Superior temporal gyrus (tissue), 1 donor: ENCODE results near the gene CFAP210.

Source experiments
- DNase-seq: peaks from one replicate; pipeline ENCODE4 v3.0.0-alpha.2; 2016; ENCODE audit errors: extremely low spot score

Gene CFAP210, protein sequence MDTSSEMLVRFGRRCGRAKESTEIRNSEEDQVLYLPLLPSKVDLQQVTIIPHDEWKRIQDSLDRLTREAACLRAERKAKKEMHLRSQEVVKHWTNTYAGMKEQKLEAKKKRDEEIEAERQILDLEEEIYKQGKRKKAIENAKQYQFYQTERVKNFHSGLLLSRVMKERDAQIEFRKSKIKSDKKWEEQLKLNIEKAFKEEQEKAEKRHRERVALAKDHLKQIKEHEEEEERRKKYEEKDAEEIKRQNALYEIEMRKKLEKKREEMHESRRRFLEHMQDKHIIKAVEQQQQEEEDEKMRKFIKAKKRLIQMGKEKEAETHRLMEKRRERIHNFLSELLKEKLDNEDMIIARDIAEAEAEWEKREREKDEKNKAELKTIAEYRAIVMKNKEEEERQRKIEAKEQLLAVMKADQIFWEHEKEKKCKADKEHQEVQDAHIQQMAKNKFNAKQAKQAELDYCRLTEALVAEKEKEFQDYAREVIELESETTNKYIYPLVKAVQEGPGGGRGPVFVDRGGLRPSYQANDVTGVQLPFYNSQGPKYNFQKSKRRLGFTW

DNA sequence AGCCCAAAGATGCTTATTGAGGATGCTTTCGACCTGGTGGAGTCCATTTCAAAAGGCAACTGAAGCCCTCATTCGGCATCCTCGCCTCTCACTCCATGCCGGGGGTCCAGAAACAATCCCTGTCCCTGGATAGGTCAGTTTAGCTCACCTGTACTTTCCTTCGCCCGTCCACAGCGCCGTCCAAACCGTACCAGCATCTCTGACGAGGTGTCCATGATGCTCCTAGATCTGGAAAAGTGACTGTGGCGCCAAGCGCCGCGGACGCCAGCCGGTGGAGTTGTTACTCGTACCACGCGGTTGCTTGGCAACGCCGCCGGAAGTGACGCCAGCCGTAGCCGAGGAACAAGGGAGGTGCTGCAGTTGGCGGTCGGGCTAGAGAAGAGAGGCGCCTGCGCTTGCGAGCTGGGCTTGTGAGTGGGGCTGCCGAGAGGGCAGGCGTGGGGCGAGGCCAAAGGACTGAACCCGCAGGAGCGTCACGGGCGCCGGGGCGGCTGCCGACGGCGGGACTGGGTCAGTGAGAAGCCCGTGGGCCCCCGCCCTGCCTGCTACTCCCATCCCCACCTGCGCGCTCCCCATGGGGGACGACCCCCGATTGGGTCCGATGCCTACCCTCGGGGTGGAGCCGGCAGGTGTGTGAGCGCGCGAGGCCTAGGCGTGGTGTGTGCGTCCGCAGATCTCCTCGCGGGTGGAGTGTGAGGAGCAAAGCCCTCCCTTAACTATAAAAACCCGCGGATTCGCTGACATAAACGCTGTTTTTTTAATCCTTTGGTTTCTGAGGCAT, at the start of gene CFAP210, which contains the start of gene PHOSPHO2:
Gene CFAP210 (minus strand): TSS at position 293 of the 781 bp plus-strand sequence. CDS start 78 bp downstream, at position 215.
Gene PHOSPHO2 (plus strand): TSS at position 357 of the 781 bp plus-strand sequence. CDS start 6,503 bp downstream, outside the sequence.
- DNase-seq = peak; percentile 95

DNA sequence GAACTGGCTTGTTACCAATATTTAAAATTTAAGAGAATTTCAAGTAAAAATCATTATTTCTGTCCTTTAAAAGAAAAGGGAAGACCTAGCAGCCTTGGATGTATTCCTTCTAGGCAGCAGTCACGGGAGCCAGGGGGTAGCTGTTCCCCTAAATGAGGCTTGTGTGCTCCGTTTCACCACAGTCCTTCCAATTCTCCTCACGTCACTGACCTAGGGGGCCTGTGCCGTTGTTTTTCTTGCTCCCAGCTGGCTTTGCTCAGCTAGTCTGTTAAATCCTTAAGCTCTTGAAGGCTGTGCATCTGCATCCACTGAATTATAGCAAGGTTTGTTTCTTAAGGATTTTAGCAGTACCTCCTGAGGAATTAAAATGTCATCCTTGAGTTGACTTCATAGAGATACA, 49.3 kb upstream of the CFAP210 start:
- no peak for DNase-seq

DNA sequence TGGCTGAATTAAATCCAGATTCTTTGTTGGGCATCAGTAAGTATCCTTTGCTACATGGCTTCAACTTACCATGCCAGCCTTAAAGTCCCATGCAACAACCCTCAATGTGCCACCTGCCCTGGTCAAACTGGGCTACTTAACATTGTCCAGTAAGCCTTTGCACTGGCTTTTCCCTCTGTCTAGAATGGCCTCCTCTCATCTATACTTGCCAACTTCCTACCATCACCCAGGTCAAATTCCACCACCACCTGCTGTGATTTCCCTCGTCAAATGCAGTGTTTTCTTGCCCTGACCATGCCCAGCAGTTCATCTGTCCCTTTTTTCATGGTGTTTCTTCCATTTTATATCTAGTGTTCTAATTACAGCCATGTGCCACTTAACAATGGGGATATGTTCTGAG, 45.1 kb upstream of the CFAP210 start:
- DNase-seq = no peak

DNA sequence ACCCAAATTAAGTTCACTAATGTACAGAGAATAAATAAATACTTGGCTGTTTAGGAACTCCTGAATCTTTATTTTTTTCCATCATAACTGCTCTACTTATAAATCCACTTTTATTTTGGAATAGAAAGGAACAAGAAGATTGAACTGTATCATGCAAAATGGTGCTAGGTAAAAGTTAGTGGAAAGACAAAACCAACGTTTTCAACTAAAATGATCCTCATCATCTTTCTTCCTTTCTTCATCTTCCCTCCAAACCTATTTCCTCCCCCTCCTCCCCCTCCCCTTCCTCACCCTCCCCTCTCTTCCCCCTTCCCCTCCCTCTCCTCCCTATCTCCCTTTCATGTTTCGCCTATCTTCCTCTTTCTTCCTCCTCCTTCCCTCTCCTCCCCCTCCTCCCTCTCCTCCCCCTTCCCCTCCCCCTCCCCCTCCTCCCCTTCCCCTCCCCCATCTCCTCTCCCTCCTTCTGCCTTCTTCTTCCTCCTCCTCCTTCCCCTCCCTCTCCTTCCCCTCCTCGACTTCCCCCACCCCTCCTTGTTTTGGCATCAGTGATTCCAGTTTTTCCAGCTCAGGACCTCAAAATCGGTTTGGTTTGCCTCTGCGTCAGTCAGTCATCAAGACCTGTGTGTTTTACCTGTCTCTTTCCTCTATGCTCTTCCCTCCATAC, 44.5 kb upstream of the CFAP210 start:
- DNase-seq = no peak

DNA sequence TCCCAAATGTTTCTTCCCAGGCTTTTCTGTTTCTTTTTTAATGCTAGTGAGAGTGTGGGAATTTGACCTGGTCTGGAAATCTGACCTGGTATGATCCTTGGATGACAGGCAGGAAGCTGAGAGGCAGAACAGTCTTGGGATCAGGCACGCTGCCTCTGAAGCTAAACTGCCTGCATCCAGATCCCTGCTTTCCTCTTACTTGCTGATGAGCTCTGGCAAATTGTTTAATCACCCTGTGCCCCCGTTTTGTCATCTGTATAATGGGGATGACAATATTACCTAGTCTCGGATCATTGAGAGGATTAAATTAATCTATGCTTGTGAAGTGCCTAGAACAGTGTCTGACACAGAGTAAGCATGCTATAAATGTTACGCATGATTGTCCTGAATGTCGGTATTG, 42.7 kb upstream of the CFAP210 start:
- no peak for DNase-seq

DNA sequence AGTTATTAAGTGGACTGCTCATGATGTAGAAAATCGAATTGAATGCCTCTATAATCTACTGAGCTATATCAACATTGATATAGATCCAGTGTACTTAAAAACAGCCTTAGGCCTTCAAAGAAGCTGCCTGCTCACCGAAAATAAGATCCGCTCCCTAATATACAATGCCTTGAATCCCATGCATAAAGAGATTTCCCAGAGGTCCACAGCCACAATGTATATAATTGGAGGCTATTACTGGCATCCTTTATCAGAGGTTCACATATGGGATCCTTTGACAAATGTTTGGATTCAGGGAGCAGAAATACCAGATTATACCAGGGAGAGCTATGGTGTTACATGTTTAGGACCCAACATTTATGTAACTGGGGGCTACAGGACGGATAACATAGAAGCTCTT, 41.4 kb upstream of the CFAP210 start:
- no peak for DNase-seq

DNA sequence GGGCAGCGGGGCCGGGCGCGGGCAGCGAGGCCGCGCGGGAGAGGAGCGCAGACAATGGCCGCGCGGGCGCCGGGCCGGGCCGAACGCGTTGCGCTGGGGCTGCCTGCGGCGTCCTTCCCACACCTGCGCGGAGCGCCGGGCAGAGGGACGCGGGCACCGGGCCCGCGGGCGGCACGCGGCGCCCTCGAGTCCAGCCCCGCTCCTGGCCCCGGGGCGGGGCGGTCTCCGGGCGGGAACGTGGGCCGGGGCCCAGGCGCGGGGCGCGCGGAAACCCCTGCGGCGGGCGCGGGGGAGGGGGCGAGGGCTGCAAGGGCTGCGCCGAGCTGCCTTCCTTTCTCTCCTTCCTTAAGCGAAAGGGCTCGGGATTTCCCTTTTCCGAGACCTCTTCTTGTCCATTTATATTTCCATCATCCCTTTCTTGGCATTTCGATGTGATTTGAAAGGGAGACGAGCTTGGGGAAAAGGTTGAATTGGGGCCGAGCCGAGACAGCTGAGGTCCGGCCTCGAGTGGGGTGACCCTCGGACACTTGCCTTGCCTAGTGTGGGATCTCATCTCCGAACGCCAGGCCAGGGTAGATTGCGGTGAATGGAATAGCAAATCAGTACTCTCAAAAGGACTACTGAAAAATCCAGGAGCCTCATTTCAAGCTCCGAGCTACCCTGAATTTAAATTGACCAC, 40.1 kb upstream of the CFAP210 start:
- no peak for DNase-seq

DNA sequence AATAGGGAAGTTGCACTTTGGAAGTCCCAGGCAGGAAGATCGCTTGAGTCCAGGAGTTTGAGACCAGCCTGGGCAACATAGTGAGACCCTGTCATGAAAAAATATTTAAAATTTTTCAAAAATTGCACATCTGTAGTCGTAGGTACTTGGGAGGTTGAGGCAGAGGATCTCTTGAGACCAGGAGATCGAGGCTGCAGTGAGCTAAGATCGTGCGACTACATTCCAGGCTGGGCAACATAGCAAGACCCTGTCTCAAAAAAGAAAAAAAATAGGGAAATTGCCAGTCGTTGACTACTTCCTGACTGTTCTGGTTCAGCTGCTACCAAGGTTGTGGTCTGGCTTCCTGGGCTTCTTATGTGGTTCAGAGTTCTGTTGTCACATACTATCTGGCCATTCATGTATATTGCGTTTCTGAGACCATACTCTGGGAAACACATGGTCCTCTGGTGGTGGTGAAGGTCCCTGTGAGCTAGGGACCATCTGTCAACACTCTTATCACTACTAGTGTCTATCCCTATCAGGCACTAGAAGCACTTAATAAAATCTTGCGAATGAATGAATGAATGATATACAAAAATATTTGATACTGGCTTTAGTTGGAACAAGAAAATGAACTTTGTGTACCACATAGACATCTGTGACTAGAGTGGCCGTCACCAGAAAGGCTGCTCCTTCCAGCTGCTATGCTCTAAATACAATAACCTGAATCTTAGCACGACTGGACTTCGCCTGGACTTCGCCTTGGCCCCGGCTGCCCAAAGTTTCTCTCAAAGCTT, 38.6 kb upstream of the CFAP210 start:
- DNase-seq = no peak

DNA sequence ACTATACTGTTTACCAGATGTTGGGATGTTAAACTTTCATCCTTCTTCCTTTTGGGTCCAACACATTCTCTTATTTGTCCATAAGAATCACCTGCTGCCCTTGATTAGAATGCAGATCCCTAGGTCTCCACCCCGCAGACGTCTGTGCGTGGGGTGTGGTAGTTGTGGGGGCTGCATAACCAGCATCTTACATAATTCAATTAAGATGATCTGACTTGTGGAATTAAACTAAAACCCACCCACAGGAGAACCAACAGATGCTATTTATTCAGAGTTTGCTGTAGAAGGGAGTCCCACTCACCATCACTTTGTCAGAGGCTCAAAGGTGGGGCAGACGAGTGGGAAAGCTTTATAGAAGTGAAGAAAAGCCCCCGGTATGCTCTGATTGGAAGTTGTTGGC, 37.9 kb upstream of the CFAP210 start:
- no peak for DNase-seq

DNA sequence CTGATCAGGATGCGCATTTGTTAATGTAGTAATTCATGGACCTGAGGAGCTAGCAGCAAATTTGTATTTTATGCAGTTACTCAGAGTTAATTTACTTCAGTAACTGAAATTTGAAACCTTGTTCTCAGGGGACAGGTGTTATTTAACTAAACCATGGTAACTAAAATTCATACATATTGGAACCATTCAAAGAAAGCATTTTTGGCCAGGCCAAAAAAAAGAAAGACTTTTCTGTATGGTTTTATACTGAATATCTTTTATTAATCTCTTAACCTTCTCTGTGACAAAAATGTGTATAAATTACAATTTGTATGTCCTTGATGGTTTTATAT, 35.0 kb upstream of the CFAP210 start:
- no peak for DNase-seq

DNA sequence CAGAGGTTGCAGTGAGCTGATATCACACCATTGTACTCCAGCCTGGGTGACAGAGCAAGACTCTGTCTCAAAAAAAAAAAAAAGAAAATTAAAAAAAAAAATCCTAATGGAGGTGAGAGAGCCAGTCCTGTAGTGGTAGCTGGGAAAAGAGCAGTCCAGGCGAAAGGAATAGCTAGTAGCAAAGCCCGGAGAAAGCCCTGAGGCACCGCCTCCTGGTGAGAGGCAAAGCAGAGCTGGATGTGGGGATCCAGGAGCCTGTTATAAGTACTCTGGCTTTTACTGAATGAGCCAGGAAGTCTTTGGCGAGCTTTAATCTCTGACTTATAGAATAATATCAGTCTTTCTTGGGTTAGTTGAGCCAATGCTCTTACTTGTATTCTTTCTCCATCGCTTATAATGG, 32.9 kb upstream of the CFAP210 start:
- DNase-seq = no peak

DNA sequence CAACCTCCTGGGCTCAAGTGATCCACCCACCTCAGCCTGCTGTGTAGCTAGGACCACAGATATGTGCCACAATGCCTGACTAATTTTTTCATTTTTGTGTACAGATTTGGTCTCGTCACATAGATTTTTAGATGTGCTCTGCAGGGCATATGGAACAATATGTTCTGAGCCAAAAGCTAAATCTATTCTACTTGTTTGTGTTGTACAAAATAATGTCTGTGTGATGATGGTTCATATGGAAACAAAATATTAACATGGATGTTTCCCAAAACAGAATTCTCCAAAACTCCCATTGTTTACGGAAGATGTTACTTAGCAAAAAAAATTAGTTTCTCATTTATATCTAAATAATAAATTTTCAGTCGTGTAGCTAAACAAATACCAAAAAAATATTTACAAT, 26.8 kb upstream of the CFAP210 start:
- DNase-seq = no peak

DNA sequence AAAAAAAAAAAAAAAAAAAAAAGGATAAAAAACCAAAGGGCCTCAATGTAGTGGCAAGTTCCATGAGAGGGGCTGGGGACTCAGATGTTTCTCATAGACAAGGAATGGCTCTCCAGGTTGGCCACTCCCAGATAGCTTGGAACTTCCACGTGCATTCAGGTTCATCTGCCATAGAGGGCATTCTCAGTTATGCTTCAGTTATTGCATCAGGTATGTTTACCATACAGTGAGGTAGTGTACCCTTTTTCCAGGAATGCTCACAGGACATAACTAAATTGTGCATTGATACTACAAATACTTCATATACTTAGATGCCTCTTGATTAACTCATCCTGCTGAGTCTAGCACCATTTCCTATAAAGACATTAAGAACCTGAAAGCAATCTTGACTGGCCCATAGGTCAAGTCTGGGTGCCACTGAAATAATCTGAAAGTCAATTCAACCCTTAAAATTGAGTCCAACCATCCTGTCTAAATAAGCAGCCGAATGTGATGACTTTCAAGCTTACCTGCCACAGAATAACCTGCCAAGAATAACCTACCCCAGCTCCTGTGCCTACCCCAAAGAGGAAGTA, 24.8 kb upstream of the CFAP210 start:
- no peak for DNase-seq

DNA sequence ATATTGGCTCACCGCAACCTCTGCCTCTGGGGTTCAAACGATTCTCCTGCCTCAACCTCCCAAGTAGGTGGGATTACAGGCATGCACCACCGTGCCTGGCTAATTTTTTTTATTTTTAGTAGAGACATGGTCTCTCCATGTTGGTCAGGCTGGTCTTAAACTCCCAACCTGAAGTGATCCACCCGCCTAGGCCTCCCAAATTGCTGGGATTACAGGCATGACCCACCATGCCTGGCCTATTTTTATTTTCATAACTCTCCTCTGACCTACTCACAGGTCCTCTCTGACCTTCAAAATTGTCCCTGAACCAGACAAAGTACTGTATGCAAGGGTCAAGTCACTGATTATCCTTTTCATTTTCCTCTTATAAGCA, 23.5 kb upstream of the CFAP210 start:
- DNase-seq = no peak

DNA sequence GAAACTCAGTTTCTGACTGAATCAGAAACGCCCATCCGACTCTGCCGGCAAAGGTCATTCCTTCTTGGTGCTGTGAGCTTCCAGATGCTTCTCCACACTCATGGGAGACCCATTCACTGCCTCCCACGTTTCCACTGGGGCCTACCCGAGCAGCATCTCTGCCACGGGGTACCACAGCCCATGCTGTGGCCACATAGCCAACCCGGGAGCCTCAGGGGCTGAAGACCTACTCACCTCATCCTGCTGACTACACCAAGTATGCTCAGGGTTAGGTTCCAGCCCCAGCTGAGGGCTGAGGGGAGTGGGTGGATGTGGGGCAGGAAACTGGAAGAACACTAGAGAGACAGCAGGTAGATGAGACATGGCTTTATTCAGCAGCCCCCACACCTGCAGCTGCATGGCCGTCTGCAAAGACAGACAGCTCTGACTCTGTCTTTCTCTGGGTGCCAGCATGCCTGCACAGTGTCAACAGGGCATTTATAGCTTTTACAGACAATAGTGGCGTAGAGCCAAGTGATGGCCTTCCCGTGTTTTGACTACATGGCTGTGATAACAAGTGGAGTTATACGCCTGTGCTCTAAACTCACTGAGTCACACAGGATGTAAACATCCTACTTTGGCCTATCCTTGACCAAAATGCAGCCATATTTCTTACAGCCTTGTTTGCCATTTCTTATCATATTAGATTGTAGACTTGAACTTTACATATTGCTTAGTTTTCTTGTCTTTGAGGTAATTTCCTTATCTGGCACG, 22.9 kb upstream of the CFAP210 start:
- DNase-seq = peak; percentile 53

DNA sequence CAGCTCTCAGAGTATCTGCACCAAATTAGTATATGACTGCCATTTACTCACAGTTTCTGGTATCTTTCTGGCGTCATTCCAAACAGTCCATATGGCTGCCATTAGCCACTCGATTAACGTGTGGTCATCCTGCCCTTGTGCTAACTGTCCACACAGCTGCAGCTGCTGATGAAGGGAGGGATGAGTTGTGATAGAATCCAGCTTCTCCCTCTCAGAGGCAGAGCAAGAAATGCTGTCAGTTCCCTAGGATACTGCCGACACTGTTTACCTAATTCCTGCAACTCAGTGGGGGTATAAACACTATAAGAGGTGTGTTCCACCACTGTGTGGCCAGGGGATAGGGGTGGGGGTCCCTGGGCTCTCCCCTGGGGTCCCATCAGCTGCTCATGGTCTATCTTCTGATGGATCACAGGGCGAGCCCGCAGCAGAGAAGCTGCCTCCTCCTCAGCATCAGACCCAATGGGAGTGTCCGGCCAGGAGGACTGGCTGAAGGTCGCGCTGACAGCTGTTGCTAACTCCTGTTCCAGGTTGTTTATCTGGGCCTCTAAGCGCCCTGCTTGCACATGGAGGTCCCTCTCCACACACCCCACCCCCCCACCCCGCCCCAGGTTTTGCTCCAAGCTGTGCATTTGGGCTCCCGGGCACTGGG, 22.2 kb upstream of the CFAP210 start:
- DNase-seq = peak; percentile 21

DNA sequence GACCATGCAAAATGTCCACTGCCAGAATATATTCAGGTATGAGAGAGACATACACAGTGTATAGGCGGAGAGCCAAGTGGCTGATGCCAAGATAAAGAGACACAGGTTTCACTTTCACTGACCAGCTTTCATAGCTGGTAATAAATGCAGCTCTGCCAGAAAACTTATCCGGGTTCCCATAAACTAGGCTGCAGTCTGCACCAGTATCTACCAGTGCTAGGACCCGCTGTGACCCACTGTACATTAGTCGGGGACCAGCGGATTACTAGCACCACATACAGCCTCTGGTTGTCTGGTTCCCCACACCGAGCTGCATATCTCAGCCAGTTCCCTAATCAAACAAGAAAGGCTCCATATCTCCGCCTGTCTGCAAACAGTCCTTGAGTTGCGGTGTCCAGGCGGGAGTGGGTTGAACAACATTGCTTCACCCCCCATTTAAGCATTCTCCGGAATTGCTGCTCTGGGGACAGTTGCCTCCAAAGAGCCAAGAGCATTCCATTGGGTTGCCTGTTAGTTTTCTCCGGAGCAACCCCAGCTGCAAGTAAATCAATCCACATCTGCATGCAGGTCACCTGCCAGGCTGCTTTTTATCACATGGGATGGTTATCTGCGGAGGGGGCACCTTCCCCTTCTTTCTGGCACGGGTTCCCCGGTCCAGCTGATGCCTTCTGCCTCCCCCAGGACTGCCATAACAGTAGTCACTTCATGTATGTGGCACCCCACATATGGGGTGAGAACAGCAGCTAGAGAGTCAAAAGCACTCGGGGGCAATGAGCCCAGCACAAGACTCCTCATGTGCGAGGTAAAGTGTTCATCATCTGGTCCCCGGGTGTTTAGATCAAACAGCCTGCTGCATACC, 21.4 kb upstream of the CFAP210 start:
- no peak for DNase-seq

DNA sequence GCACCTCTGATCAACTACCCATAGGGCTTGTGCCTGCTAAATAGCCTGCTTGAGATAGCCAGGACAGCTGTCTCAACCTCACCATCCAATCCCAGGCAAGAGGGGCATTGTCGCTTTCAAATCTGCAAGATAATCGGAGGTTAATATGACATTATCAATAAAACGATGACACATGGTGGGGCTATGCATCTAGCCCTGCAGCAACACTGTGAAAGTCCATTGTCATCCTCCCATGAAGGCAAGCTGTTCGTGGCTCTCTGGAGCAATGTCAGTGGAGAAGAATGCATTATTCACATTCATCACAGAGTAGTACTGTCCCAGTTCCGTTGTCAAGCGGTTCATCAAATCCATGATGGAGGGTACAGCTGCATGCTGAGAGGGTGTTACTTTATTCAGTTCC, 20.5 kb upstream of the CFAP210 start:
- DNase-seq = peak; percentile 80
